NCI-H526 (cell line): Measurements from ENCODE around the gene PLEKHH1.

Experiments
- DNase-seq, 2 experiments: peaks; one replicate each; lab custom pipeline; 2025; lab: John Stamatoyannopoulos, UW

Gene PLEKHH1

DNA sequence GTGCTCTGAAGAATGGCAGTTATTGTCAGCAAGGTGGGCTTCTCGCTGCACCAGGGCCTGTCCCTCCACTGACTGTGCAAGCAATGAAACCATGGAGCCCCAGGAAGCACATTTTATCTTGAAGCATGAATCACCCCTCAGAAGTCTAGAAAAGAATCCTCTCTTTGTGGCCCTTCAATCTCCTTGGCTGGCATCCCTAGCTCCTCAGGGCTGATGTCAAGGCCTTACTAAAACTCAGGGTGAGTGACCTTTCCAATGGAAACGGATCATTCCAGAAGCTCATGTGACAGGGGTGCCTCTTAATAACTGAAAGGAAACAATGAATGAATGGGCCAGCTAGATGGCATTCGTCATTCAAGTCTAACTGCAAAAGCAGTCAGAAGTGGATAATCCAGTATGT, 22.3 kb upstream of the PLEKHH1 start:
- no peak for DNase-seq

GRCh38 chr14:67512463-67513310, 20.4 kb upstream of the PLEKHH1 start:
- DNase-seq: peak in 1 of 2 experiments; percentile 26

DNA sequence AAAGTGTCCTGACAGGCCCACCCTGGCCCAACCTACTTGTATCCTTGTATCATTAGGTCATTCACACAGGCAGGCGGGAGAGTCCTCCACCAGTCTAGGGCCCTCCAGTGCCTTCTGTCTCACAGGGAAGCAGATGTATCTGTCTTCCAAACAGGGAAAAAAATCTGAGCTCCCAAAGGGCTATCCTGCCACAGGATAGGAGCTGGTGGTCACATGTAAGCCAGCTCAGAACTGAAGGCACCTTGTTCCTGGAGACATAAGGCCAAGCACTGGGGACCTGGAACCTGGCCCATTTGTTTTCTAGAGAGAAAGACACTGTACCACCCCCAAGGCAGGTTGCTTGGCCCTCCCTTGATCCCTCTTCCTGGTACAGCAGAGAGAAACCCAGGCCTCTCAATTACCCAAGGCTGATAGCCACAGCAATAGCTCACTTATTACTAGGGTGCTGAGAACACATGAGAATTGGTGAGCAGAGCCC, 19.4 kb upstream of the PLEKHH1 start:
- no peak for DNase-seq

DNA sequence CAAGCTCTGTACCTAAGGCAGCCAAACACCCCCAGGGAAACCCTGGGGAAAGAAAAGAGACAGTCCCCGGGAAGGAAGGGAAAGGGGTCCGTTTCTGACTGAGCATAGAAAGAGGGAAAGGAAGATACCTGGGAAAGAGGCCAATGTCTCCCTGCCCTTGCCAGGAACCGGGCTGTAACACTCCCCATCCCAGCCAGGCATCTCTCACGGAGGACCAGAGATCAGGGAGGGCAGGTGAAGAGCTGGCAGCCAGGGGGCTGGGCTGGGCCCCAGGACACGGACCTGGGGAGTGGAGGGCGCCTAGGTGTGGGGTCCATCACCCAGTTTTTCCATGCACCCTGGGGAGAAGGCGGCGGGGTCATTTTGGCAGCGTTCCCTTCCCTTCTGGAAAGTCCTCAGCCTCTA, 18.9 kb upstream of the PLEKHH1 start:
- peak in 1 of 2 experiments; percentile 30 for DNase-seq

DNA sequence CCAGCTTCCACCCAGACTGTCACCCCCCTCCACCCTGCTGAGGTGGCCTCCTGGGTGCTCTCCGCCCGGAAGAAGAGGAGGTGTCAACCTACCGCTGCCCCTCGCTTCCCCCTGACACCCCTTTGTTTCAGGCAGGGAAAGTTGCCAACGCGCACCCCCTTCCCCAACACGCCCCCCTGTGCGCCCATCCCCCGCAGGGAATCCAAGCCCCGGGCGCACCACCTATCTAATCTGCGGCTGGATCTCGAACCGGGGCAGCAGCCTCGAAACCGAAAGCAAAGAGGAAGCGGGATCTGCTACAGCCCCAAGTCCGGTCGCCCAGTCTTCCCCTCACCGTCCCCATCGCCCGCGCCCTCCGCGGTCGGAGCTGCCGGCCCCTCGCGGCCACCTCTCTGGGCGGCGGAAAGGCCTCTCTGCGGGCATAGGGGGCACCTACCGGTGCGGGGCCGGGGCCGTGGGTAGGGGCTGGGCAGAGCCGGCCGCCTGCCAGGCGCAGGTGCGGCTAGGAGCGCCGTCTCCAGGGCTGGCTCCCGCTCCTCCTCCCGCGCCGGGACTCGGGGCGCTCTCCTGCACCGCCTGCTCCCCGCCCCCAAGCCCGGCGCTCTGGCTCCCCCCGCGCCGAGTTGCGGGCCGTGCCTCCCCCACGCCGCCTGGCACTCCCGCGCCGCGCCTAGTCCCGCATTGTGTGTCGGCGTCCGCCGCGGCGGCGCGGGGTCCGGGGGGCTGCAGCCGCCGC, 18.3 kb upstream of the PLEKHH1 start:
- peak in 1 of 2 experiments; percentile 80 for DNase-seq

DNA sequence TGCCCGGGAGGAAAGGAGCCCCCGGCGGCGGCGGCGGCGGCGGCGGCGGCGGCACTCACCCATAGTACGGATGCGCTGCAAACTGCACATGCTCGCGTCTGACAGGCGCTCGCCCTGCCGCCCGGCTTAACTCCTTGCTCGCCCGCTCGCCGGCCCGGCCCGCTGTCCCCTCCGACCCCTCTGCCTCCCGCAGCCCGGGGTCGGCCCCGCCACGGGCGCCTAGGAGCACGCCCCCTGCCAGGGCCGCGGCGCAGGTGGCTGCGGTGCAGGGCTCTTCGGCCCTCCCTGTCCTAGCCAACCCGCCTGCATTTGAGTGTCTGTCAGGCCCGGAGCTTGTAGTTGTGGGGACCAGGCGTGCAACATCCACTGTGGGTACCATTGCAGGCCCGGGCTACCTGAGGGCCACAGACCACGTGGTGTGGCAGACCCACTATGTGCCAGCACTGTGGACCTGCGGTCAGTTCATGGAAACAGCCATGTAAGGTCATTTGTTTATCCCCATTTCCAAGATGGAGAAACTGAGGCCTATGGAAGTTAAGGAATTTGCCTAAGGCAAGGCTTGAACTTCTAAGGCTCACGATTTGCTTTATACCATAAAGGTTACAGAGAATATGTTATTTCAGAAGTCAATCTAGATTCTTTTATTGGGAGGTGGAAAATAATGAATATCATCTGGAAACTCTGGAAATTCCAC, 17.6 kb upstream of the PLEKHH1 start:
- DNase-seq: peak in 1 of 2 experiments; percentile 67

DNA sequence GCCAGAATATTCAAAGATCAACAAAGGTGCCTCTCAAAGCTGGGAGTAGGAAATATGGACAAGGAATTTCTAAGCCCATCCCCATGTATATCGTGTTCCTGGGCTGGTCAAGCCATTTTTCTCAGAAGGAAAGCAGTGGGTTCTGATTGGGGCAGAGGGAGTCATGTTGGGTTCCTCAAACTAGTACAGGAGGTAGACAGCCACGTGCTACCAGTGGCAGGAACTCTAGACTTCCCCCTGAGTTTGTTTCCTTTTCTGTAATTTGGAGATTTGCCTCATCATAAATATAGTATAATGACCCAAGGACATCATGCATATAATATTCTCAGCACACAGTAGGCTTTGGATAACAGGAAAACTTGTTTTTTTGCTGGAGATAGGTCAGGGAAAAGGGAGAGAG, 16.4 kb upstream of the PLEKHH1 start:
- DNase-seq: no peak

DNA sequence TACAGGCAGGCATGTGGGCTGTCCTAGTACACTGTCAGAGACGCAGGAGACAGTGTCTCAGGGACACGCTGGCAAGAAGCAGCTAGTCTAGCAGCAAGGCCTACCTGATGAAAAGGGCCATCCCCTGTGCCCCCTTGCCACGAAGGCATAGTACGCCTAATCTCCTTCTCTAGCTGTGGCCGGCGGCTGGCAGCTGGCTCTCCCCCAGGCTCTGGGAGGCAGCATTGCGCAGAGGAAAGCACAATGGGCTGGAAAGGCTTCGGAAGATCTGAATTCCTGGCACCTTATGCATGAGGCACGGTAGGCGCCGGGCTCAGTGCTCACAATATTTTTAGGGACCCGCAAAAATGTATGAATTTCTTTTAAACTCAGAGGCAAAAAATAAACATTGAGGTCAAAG, 16.0 kb upstream of the PLEKHH1 start:
- no peak for DNase-seq

DNA sequence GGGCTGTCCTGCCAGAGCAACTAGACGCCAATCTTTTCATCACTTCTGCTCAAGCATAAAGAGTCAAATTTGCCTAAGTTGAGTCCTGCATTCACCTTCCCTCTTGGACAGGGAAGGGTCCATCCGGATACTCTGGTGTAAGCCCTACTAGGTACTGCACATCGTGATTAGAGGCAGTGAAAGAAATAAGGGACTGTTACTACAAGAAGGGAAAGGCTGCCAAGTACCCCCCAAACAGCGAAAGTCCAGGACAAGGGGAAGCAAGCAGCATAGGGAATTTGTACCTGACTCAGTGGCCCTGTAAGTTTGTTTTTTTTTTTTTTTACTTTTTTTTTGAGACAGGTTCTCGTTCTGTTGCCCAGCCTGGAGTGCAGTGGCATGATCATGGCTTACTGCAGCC, 13.7 kb upstream of the PLEKHH1 start:
- DNase-seq: no peak

DNA sequence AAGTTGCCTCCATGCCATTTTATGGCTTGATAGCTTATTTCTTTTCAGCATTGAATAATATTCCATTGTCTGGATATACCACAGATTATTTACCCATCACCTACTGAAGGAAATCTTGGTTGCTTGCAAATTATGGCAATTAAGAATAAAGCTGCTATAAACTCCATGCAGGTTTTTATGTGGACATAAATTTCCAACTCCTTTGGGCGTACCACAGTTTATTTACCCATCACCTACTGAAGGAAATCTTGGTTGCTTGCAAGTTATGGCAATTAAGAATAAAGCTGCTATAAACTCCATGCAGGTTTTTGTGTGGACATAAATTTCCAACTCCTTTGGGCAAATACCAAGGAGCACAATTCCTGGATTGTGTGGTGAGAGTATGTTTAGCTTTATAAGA, 12.6 kb upstream of the PLEKHH1 start:
- DNase-seq: no peak

GRCh38 chr14:67522270-67522669, 10.8 kb upstream of the PLEKHH1 start:
- no peak for DNase-seq

GRCh38 chr14:67523764-67524633, 9.1 kb upstream of the PLEKHH1 start:
- DNase-seq: no peak

DNA sequence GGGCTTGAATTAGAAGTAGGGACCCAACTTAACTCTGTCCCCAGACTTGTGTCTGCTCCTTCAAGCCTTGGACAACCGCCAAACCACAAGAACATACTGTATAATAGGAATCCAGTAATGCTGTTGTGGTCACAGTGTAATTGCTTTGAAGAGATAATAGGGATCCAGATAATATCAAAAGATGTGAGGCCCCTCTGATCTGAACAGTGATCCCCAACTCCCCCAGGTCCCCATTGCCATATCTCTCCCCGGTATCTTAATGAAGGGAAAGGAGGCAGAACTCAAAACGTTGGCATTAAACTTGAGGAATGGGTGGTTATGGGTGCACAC, 8.5 kb upstream of the PLEKHH1 start:
- no peak for DNase-seq

- DNase-seq: no peak
Observed at GRCh38 chr14:67525389-67525788, 7.7 kb upstream of the PLEKHH1 start.

- DNase-seq: no peak
Observed at GRCh38 chr14:67526181-67526580, 6.9 kb upstream of the PLEKHH1 start.

GRCh38 chr14:67526676-67527459, 6.2 kb upstream of the PLEKHH1 start:
- peak; percentile 43 to 74 for DNase-seq

- no peak for DNase-seq
Observed at GRCh38 chr14:67527756-67528155, 5.3 kb upstream of the PLEKHH1 start.

GRCh38 chr14:67528276-67528675, 4.8 kb upstream of the PLEKHH1 start:
- DNase-seq: no peak

- no peak for DNase-seq
Observed at GRCh38 chr14:67529947-67530935, 2.8 kb upstream of the PLEKHH1 start.

DNA sequence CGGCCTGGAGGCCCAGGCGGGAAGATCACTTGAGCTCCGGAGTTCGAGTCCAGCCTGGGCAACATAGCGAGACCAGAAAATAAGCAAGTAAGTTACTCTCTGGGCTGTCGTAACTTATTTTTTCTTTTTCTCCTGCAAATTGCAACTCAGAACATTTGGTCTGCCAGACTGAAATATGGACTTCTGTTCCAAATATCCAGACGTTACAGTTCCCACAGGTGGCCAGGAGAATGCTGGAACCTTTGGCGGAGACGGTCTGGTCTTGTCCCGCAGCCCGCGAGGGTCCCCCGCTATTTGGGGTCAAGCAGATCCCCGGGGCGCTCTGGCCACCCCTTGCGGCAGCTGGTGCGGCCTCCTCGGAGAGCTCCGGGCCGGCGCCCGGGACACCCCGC, 488 bp upstream of the PLEKHH1 start:
- no peak for DNase-seq
